GM19035 (cell line): ENCODE results near the gene CWF19L1.
A peak's percentile ranks its signal among the peaks of the same experiment; 100 is the strongest.

Experiments used
- ATAC-seq: cut with Tn5 transposase; IDR thresholded peaks from one replicate; pipeline ENCODE4 v1.9.1; 2021; ENCODE audit not compliant: unreplicated experiment

CWF19L1 gene

GRCh38 chr10:100254191-100254590 is 13.2 kb downstream of the CWF19L1 start:
- no peak for ATAC-seq

- ATAC-seq = no peak
Observed at GRCh38 chr10:100253041-100253440, 14.4 kb downstream of the CWF19L1 start.

GRCh38 chr10:100248820-100249219 is 18.6 kb downstream of the CWF19L1 start:
- ATAC-seq = no peak

GRCh38 chr10:100245484-100246220 is 21.8 kb downstream of the CWF19L1 start:
- ATAC-seq = no peak

GRCh38 chr10:100239851-100240250 is 27.6 kb downstream of the CWF19L1 start:
- ATAC-seq = no peak

- no peak for ATAC-seq
Observed at GRCh38 chr10:100238429-100238828, 29.0 kb downstream of the CWF19L1 start.

GRCh38 chr10:100232101-100232500 is 35.3 kb downstream of the CWF19L1 start:
- no peak for ATAC-seq

GRCh38 chr10:100229819-100230422 is 37.5 kb downstream of the CWF19L1 start:
- no peak for ATAC-seq

- no peak for ATAC-seq
Observed at GRCh38 chr10:100223879-100224278, 43.6 kb downstream of the CWF19L1 start.

- no peak for ATAC-seq
Observed at GRCh38 chr10:100222529-100222928, 44.9 kb downstream of the CWF19L1 start.

GRCh38 chr10:100216006-100216405 is 51.4 kb downstream of the CWF19L1 start:
- ATAC-seq = no peak

- ATAC-seq = no peak
Observed at GRCh38 chr10:100209303-100209702, 58.1 kb downstream of the CWF19L1 start.

- no peak for ATAC-seq
Observed at GRCh38 chr10:100208276-100208675, 59.2 kb downstream of the CWF19L1 start.

- no peak for ATAC-seq
Observed at GRCh38 chr10:100204370-100204769, 63.1 kb downstream of the CWF19L1 start.

- no peak for ATAC-seq
Observed at GRCh38 chr10:100201549-100201948, 65.9 kb downstream of the CWF19L1 start.

GRCh38 chr10:100194711-100195110 is 72.7 kb downstream of the CWF19L1 start:
- no peak for ATAC-seq

- ATAC-seq = no peak
Observed at GRCh38 chr10:100192350-100192749, 75.1 kb downstream of the CWF19L1 start.

- ATAC-seq = peak; percentile 45
Observed at GRCh38 chr10:100186253-100187212, 80.9 kb downstream of the CWF19L1 start.

- ATAC-seq = peak; percentile 87
Observed at GRCh38 chr10:100185364-100186252, 81.8 kb downstream of the CWF19L1 start, which contains the start of gene ERLIN1. ERLIN1 (minus strand) TSS chr10:100186029; CDS start chr10:100185626, 403 bp downstream.

- no peak for ATAC-seq
Observed at GRCh38 chr10:100184840-100185239, 82.6 kb downstream of the CWF19L1 start.
